HepG2 (cell line): ENCODE data around the gene FAM219B. TPM values are rescaled to one million over a fixed set of nuclear protein-coding genes. Genes with fewer than 3 reads are reported as not detected.

Source experiments
- ARID4A ChIP-seq: sonication (generic); formaldehyde crosslinking; IDR thresholded peaks from 2 replicates; pipeline ENCODE4 v1.5.0; 2020; ENCODE audit warnings: mild to moderate bottlenecking, missing genetic modification reagents, borderline replicate concordance
- MTF1 ChIP-seq: sonication (generic); formaldehyde crosslinking; IDR thresholded peaks from 2 replicates; pipeline ENCODE4 v1.5.0; 2020; ENCODE audit warnings: missing genetic modification reagents
- RFX5 ChIP-seq: IDR thresholded peaks from 2 replicates; pipeline ENCODE4 v1.6.1; 2011; ENCODE audit warnings: low read depth, low read length, improper control_type of control experiment
- ZNF160 ChIP-seq: sonication (generic); formaldehyde crosslinking; IDR thresholded peaks from 2 replicates; pipeline ENCODE4 v1.8.0; 2022; ENCODE audit warnings: mild to moderate bottlenecking, inconsistent platforms, missing genetic modification reagents
- ZNF275 ChIP-seq: sonication (generic); formaldehyde crosslinking; IDR thresholded peaks from 2 replicates; pipeline ENCODE4 v1.8.0; 2022; ENCODE audit warnings: missing genetic modification reagents, mild to moderate bottlenecking, inconsistent platforms, borderline replicate concordance
- ZNF3 ChIP-seq: IDR thresholded peaks from 2 replicates; pipeline ENCODE4 v1.7.0; 2017; ENCODE audit warnings: inconsistent platforms
- polyA plus RNA-seq, 8 experiments: library from polyadenylated mRNA; depleted of rRNA in 3 of 8; stranded (reverse) in 7 of 8; unstranded in 1 of 8; fragments of >200 nt; fragmentation: Illumina TruSeq in 4 of 8; extraction: Trizol in 4 of 8; gene quantifications; 2 replicates each; pipeline versions ENCODE4 v1.2.1 to v1.2.3, GENCODE V29; 2011 to 2016; ENCODE audit warnings: low read depth in 4 of 8, missing spikeins in 1 of 8, mixed read lengths in 1 of 8; ENCODE audit not compliant: insufficient read depth in 1 of 8
- total RNA-seq, 5 experiments: library from RNA; depleted of rRNA; stranded (reverse); fragments of >200 nt; fragmentation: Illumina TruSeq; extraction: Trizol; gene quantifications; 2 replicates each; pipeline ENCODE4 v1.2.3, GENCODE V29; 2016; ENCODE audit warnings: low read depth in 1 of 5
- TF ChIP-seq, protein P1 (sequence below): sonication (generic); formaldehyde crosslinking; IDR thresholded peaks from one replicate; pipeline ENCODE4 v1.5.1; 2020; ENCODE audit warnings: mild to moderate bottlenecking, missing genetic modification reagents; ENCODE audit errors: not compliant biosample characterization
- TF ChIP-seq, protein P2 (sequence below): sonication (generic); formaldehyde crosslinking; IDR thresholded peaks from 2 replicates; pipeline ENCODE4 v1.4.0; 2020; ENCODE audit warnings: low read depth, missing genetic modification reagents
- TF ChIP-seq, protein P3 (sequence below): sonication (generic); formaldehyde crosslinking; IDR thresholded peaks from 2 replicates; pipeline ENCODE4 v1.8.0; 2022; ENCODE audit warnings: missing genetic modification reagents, low read depth, mild to moderate bottlenecking, borderline replicate concordance

FAM219B gene
- total and polyA plus RNA-seq, 2 of the 13 experiments (the other 11 are each of a cell fraction or from before 2014, with no cell fraction given), result 36.6 to 50.2 TPM

- TF ChIP-seq, protein P1, sequence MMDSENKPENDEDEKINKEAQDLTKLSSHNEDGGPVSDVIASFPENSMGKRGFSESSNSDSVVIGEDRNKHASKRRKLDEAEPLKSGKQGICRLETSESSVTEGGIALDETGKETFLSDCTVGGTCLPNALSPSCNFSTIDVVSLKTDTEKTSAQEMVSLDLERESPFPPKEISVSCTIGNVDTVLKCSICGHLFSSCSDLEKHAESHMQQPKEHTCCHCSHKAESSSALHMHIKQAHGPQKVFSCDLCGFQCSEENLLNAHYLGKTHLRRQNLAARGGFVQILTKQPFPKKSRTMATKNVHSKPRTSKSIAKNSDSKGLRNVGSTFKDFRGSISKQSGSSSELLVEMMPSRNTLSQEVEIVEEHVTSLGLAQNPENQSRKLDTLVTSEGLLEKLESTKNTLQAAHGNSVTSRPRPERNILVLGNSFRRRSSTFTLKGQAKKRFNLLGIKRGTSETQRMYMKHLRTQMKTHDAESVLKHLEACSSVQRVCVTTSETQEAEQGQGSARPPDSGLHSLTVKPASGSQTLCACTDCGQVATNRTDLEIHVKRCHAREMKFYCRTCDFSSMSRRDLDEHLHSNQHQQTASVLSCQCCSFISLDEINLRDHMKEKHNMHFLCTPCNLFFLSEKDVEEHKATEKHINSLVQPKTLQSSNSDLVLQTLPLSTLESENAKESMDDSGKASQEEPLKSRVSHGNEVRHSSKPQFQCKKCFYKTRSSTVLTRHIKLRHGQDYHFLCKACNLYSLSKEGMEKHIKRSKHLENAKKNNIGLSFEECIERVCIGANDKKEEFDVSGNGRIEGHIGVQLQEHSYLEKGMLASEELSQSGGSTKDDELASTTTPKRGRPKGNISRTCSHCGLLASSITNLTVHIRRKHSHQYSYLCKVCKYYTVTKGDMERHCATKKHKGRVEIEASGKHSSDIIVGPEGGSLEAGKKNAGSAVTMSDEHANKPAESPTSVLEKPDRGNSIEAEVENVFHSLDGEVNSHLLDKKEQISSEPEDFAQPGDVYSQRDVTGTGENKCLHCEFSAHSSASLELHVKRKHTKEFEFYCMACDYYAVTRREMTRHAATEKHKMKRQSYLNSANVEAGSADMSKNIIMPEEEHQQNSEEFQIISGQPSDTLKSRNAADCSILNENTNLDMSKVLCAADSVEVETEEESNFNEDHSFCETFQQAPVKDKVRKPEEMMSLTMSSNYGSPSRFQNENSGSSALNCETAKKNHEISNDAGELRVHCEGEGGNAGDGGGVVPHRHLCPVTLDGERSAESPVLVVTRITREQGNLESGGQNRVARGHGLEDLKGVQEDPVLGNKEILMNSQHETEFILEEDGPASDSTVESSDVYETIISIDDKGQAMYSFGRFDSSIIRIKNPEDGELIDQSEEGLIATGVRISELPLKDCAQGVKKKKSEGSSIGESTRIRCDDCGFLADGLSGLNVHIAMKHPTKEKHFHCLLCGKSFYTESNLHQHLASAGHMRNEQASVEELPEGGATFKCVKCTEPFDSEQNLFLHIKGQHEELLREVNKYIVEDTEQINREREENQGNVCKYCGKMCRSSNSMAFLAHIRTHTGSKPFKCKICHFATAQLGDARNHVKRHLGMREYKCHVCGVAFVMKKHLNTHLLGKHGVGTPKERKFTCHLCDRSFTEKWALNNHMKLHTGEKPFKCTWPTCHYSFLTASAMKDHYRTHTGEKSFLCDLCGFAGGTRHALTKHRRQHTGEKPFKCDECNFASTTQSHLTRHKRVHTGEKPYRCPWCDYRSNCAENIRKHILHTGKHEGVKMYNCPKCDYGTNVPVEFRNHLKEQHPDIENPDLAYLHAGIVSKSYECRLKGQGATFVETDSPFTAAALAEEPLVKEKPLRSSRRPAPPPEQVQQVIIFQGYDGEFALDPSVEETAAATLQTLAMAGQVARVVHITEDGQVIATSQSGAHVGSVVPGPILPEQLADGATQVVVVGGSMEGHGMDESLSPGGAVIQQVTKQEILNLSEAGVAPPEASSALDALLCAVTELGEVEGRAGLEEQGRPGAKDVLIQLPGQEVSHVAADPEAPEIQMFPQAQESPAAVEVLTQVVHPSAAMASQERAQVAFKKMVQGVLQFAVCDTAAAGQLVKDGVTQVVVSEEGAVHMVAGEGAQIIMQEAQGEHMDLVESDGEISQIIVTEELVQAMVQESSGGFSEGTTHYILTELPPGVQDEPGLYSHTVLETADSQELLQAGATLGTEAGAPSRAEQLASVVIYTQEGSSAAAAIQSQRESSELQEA (CRISPR knock-in tag), result no peak
- TF ChIP-seq ARID4A (CRISPR knock-in tag) (no peak), RFX5 (no peak), MTF1 (CRISPR knock-in tag) (no peak), ZNF275 (CRISPR knock-in tag) (no peak), ZNF3 (CRISPR knock-in tag) (no peak), ZNF160 (CRISPR knock-in tag) (no peak)
- TF ChIP-seq, protein P2, sequence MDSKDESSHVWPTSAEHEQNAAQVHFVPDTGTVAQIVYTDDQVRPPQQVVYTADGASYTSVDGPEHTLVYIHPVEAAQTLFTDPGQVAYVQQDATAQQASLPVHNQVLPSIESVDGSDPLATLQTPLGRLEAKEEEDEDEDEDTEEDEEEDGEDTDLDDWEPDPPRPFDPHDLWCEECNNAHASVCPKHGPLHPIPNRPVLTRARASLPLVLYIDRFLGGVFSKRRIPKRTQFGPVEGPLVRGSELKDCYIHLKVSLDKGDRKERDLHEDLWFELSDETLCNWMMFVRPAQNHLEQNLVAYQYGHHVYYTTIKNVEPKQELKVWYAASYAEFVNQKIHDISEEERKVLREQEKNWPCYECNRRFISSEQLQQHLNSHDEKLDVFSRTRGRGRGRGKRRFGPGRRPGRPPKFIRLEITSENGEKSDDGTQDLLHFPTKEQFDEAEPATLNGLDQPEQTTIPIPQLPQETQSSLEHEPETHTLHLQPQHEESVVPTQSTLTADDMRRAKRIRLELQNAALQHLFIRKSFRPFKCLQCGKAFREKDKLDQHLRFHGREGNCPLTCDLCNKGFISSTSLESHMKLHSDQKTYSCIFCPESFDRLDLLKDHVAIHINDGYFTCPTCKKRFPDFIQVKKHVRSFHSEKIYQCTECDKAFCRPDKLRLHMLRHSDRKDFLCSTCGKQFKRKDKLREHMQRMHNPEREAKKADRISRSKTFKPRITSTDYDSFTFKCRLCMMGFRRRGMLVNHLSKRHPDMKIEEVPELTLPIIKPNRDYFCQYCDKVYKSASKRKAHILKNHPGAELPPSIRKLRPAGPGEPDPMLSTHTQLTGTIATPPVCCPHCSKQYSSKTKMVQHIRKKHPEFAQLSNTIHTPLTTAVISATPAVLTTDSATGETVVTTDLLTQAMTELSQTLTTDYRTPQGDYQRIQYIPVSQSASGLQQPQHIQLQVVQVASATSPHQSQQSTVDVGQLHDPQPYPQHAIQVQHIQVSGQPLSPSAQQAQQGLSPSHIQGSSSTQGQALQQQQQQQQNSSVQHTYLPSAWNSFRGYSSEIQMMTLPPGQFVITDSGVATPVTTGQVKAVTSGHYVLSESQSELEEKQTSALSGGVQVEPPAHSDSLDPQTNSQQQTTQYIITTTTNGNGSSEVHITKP (CRISPR knock-in tag), result no peak
- TF ChIP-seq, protein P3, sequence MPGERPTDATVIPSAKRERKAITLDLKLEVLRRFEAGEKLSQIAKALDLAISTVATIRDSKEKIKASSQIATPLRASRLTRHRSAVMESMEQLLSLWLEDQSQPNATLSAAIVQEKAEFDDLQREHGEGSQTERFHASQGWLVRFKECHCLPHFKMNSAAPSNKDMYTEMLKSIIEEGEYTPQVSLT (CRISPR knock-in tag), result no peak
Measured at GRCh38 chr15:74858369-74858740, 48.3 kb downstream of the FAM219B start (continued).
